Natural killer cell treated with Interleukin-12 subunit alpha and Interleukin-12 subunit beta and Interleukin-15 and Interleukin-18, amount 100 ng/mL, for 72 hours (primary cell): ENCODE data around the gene TMEM60. TPM values are rescaled to one million over a fixed set of nuclear protein-coding genes. Genes with fewer than 3 reads are reported as not detected.

Source experiments
- ATAC-seq, 2 donors: fragments of 150-1000 bp; cut with Tn5 transposase in 1 of 2; sonication (Bioruptor Pico), chemical (Tn5 transposase) in 1 of 2; 2 replicates each; pipeline ENCODE4 v1.10.0; 2021
- DNase-seq: peaks from one replicate; pipeline ENCODE4 v3.0.0; 2022; ENCODE audit warnings: low spot score
- H3K27ac Mint-ChIP-seq, 2 donors: 1 replicate in 1 of 2; 2 replicates in 1 of 2; pipeline ENCODE4 v1.8.0; 2022; ENCODE audit warnings: mixed read lengths in 2 of 2, mild to moderate bottlenecking in 1 of 2, moderate library complexity in 1 of 2
- H3K27me3 Mint-ChIP-seq, 2 donors: 1 replicate in 1 of 2; 2 replicates in 1 of 2; pipeline ENCODE4 v1.8.0; 2022; ENCODE audit warnings: mixed read lengths in 2 of 2
- H3K36me3 Mint-ChIP-seq: one replicate; pipeline ENCODE4 v1.8.0; 2022; ENCODE audit warnings: mixed read lengths
- H3K4me1 Mint-ChIP-seq, 2 donors: 1 replicate in 1 of 2; 2 replicates in 1 of 2; pipeline ENCODE4 v1.8.0; 2022; ENCODE audit warnings: low read depth in 2 of 2, mixed read lengths in 2 of 2, mild to moderate bottlenecking in 1 of 2
- H3K4me3 Mint-ChIP-seq: one replicate; pipeline ENCODE4 v1.8.0; 2022; ENCODE audit warnings: mixed read lengths
- H3K9me3 Mint-ChIP-seq: 2 replicates; pipeline ENCODE4 v1.8.0; 2022; ENCODE audit warnings: mixed read lengths
- total RNA-seq, 2 donors: library from RNA; stranded (reverse); gene quantifications; one replicate each; pipeline ENCODE4 v1.2.3, GENCODE V29; 2022

The TMEM60 gene
- total RNA-seq, 2 donors from 2014 or later = 6.7 to 8.8 TPM

DNA sequence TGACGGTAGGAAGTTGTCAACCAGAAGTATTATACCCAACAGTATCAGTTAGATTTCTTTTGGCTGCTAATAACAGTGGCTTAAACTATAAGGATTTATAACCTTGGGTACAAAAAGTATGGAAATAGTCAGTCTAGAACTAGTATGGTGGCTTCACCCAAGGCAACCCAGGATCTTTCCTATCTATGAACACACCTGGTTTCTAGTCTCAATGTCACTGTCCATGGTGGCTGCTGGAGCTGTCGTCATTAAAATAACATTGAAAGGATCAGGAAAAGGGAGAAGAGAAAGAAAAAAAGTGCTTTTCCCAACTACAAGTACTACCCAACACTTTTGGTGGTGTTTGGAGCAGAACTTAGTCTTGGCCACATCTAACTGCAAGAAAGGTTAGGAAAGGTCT, 28.1 kb upstream of the TMEM60 start:
- H3K9me3 Mint-ChIP-seq = peaks cover 6% of the 10 kb centered on the region

DNA sequence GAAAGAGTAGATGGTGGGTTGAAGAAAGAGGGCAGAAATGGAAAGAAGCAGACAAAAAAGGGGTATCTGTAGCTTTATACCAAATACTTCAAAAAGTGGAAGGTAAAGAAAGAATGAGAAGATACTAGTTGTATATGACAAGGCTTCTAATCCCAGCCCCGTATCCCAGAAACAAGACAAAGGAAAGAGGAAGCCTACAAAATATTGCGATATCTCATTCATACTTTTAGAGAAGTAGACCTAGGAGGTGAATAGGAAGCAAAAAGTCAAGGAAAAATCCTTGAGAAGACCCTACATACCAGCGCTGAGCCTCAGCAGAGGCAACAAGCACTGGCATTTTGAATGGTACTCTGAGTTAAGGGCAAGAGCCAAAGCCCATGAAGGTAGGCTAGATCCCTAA, 26.9 kb upstream of the TMEM60 start:
- Mint-ChIP-seq H3K36me3 (peaks cover 32% of the 10 kb centered on the region), H3K4me1 (peaks cover 16 to 17% of the 10 kb centered on the region in 2 donors), H3K4me3 (no peak overlapping the region), H3K27ac (no peak overlapping the region), H3K9me3 (peaks cover 10% of the 10 kb centered on the region), H3K27me3 (no peaks in the 10 kb centered on the region)
- ATAC-seq (no peak), DNase-seq (no peak)

More for the DNA sequence above, 28.1 kb upstream of the TMEM60 start:
- DNase-seq (no peak), ATAC-seq (no peak)
- H3K4me1 Mint-ChIP-seq = peaks cover 16 to 17% of the 10 kb centered on the region in 2 donors
- H3K27me3 Mint-ChIP-seq = no peaks in the 10 kb centered on the region
- H3K4me3 Mint-ChIP-seq = no peak overlapping the region
- H3K36me3 Mint-ChIP-seq = peaks cover 20% of the 10 kb centered on the region
- no peak overlapping the region for H3K27ac Mint-ChIP-seq

DNA sequence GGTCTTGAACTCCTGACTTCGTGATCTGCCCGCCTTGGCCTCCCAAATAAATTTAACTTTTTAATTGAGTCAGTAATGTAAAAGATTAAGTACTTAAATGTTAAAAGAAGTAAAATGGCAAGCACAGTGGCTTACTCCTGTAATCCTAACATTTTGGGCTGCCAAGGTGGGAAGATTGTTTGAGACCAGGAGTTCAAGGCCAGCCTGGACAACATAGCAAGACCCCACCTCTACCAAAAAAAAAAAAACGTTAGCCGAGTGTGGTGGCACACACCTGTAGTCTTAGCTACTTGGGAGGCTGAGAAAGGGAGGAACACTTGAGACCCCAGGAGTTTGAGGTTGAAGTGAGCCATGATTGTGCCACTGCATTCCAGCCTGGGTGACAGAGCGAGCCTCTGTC, 26.4 kb upstream of the TMEM60 start:
- no peak for ATAC-seq
- Mint-ChIP-seq H3K36me3 (peaks cover 37% of the 10 kb centered on the region), H3K4me3 (no peak overlapping the region), H3K4me1 (peaks cover 16 to 17% of the 10 kb centered on the region in 2 donors), H3K9me3 (peaks cover 12% of the 10 kb centered on the region), H3K27ac (no peak overlapping the region), H3K27me3 (no peaks in the 10 kb centered on the region)
- no peak for DNase-seq

GRCh38 chr7:77823787-77824186, 25.6 kb upstream of the TMEM60 start:
- Mint-ChIP-seq H3K27ac (peak overlapping the region in 1 of 2 donors; percentile 19), H3K27me3 (no peaks in the 10 kb centered on the region), H3K4me3 (no peak overlapping the region), H3K4me1 (peaks cover 16 to 17% of the 10 kb centered on the region in 2 donors), H3K9me3 (peaks cover 17% of the 10 kb centered on the region), H3K36me3 (peaks cover 45% of the 10 kb centered on the region)
- ATAC-seq (no peak), DNase-seq (no peak)

GRCh38 chr7:77822269-77822668, 24.0 kb upstream of the TMEM60 start:
- Mint-ChIP-seq H3K4me1 (peaks cover 16 to 18% of the 10 kb centered on the region in 2 donors), H3K27ac (no peak overlapping the region), H3K36me3 (peaks cover 55% of the 10 kb centered on the region), H3K9me3 (peaks cover 18% of the 10 kb centered on the region), H3K27me3 (no peaks in the 10 kb centered on the region), H3K4me3 (no peak overlapping the region)
- DNase-seq (no peak), ATAC-seq (no peak)

GRCh38 chr7:77820967-77821366, 22.7 kb upstream of the TMEM60 start:
- no peaks in the 10 kb centered on the region for H3K27me3 Mint-ChIP-seq
- DNase-seq (no peak), ATAC-seq (no peak)
- no peak overlapping the region for H3K4me3 Mint-ChIP-seq
- peaks cover 64% of the 10 kb centered on the region for H3K36me3 Mint-ChIP-seq
- H3K27ac Mint-ChIP-seq = no peak overlapping the region
- peaks cover 22% of the 10 kb centered on the region for H3K9me3 Mint-ChIP-seq
- H3K4me1 Mint-ChIP-seq = peaks cover 8 to 25% of the 10 kb centered on the region in 2 donors

DNA sequence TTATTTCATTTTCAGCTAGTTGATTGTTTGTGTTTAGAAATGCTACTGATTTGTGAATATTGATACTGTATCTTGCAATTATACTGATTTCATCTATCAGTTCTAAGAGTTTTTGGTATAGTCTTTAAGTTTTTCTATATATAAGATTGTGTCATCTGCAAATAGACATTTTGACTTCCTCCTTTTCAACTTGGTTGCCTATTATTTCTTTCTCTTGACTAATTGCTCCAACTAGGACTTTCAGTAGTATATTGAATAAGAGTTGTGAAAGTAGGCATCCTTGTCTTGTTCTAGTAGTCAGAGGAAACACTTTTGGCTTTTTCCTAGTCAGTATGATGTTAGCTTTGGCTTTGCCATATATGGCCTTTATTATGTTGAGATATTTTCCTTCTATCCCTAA, 20.8 kb upstream of the TMEM60 start:
- Mint-ChIP-seq H3K27ac (no peak overlapping the region), H3K9me3 (peaks cover 16% of the 10 kb centered on the region)

DNA sequence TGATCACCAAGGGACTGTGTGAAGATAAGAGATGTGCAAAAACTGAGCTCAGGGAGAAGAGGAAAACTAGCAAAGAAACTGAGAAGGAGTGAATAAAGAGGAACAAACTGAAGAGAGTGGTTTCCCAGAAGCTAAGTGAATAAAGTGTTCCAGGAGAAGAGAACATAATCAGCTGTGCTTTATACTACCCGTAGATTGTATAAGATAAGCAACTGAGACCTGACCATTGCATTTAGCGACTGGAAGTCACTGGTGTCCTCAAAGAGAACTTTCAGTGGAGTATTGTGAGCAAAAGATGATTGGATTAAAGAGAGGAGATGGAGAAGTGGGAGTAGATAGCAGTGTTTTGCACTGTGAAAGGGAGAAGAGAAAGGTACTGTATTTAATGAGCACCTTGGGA, 14.9 kb upstream of the TMEM60 start:
- ATAC-seq = no peak
- H3K27me3 Mint-ChIP-seq = no peaks in the 10 kb centered on the region
- H3K36me3 Mint-ChIP-seq = peaks cover 18% of the 10 kb centered on the region
- H3K9me3 Mint-ChIP-seq = peaks cover 9% of the 10 kb centered on the region
- H3K4me3 Mint-ChIP-seq = peak overlapping the region; percentile 1
- H3K27ac Mint-ChIP-seq = no peak overlapping the region
- peaks cover 28 to 29% of the 10 kb centered on the region in 2 donors for H3K4me1 Mint-ChIP-seq
- DNase-seq = no peak

More for the DNA sequence above, 20.8 kb upstream of the TMEM60 start:
- Mint-ChIP-seq H3K4me3 (no peak overlapping the region), H3K36me3 (peaks cover 57% of the 10 kb centered on the region), H3K27me3 (no peaks in the 10 kb centered on the region), H3K4me1 (peaks cover 11 to 25% of the 10 kb centered on the region in 2 donors)
- ATAC-seq (no peak), DNase-seq (no peak)

DNA sequence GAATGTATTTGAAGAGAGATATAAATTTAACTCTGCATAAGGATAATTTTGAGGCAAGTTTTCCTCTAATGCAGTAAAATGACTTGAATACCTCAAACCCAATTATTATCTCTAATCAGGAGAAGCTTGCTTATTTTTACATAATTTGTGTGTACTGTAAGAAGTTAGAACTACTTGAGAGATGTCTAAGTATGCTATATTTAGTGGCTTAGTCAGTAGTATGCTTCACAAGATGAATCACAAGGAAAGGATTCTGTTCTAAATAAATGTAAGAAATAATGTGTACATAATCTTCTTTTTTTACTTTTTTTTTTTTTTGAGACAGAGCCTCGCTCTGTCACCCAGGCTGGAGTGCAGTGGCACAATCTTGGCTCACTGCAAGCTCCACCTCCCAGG, 14.1 kb upstream of the TMEM60 start:
- Mint-ChIP-seq H3K4me3 (no peak overlapping the region), H3K36me3 (peaks cover 23% of the 10 kb centered on the region), H3K27ac (no peak overlapping the region), H3K4me1 (peaks cover 28 to 29% of the 10 kb centered on the region in 2 donors), H3K9me3 (peaks cover 8% of the 10 kb centered on the region), H3K27me3 (no peaks in the 10 kb centered on the region)
- DNase-seq = no peak
- ATAC-seq = no peak

DNA sequence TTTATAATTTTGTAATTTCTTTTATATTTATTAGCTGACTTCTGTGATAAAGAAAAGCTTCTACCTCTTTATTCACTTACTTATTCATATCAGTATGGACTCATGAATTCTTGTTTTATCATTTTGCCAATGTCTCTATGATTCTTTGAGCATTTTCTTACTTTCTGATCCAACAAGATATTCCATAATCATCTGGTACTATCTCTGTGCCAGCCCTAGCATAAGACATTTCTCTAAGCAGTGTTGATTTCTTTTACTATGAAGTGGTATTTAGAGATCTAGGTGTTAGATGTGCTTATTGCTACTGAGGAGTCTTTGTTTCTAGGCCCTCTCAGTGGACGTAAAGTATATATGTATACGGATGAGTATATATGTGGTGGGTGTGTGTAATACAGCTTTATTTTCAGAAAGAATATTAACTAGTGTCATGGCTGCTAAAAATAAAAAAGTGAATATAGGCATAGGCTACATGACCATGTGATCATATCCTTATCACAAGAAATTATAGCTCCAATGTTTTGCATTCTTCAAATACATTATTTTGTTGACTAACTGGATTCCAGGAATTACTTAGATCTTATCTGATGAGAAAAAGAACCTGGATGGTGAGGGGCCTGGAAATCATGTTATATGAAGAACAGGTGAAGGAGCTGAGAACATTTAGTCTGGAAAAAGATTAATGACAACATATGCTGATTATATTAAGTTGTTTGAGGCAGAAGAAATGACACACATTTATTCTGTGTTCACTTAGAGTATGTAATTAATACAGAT, 13.5 kb upstream of the TMEM60 start:
- peaks cover 6% of the 10 kb centered on the region for H3K9me3 Mint-ChIP-seq
- DNase-seq (no peak), ATAC-seq (no peak)
- H3K27me3 Mint-ChIP-seq = no peaks in the 10 kb centered on the region
- peaks cover 24 to 29% of the 10 kb centered on the region in 2 donors for H3K4me1 Mint-ChIP-seq
- no peak overlapping the region for H3K27ac Mint-ChIP-seq
- peaks cover 23% of the 10 kb centered on the region for H3K36me3 Mint-ChIP-seq
- no peak overlapping the region for H3K4me3 Mint-ChIP-seq

DNA sequence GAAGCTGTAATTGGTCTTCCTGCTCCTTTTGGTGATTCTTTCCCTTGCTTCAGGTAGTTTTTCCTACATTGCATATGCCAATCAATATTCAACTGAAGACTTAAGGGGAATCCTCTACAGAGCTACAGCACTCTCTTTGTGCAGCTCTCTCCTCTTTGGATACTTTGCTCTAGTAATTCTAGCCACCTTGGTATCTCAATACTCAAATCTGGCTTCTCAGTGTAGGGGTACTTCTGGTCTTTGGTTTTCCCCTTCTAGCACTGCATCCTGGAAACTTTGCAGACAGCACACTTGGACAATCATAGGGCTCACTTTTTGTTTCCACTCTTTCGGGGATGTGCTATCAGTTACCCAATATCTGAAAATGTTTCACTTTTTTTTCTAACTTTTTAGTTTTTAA, 10.3 kb upstream of the TMEM60 start:
- Mint-ChIP-seq H3K4me3 (no peak overlapping the region), H3K4me1 (peaks cover 20 to 42% of the 10 kb centered on the region in 2 donors), H3K27me3 (no peaks in the 10 kb centered on the region), H3K27ac (no peak overlapping the region), H3K9me3 (peaks cover 9% of the 10 kb centered on the region), H3K36me3 (peaks cover 32% of the 10 kb centered on the region)
- no peak for DNase-seq
- no peak for ATAC-seq

DNA sequence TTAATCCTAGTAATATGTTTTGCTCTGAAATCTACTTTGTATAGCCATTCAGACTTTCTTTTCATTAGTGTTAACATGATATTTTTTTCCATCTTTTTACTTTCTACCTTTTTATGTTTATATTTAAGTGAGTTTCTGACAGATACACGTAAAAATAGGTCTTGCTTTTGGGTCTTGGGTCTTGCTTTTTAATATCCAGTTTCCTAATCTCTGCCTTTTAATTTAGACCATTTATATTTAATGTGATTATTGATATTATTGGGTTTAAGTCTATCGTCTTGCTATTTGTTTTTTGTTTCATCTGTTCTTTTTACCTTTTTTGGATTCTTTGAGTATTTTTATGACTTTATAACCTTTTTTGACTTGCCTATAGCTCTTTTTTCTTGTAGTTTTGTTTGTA, 8.2 kb upstream of the TMEM60 start:
- peaks cover 9% of the 10 kb centered on the region for H3K9me3 Mint-ChIP-seq
- H3K4me1 Mint-ChIP-seq = peaks cover 20 to 43% of the 10 kb centered on the region in 2 donors
- H3K27ac Mint-ChIP-seq = no peak overlapping the region
- no peaks in the 10 kb centered on the region for H3K27me3 Mint-ChIP-seq
- H3K4me3 Mint-ChIP-seq = no peak overlapping the region
- no peak for DNase-seq
- peaks cover 32% of the 10 kb centered on the region for H3K36me3 Mint-ChIP-seq
- ATAC-seq = no peak

DNA sequence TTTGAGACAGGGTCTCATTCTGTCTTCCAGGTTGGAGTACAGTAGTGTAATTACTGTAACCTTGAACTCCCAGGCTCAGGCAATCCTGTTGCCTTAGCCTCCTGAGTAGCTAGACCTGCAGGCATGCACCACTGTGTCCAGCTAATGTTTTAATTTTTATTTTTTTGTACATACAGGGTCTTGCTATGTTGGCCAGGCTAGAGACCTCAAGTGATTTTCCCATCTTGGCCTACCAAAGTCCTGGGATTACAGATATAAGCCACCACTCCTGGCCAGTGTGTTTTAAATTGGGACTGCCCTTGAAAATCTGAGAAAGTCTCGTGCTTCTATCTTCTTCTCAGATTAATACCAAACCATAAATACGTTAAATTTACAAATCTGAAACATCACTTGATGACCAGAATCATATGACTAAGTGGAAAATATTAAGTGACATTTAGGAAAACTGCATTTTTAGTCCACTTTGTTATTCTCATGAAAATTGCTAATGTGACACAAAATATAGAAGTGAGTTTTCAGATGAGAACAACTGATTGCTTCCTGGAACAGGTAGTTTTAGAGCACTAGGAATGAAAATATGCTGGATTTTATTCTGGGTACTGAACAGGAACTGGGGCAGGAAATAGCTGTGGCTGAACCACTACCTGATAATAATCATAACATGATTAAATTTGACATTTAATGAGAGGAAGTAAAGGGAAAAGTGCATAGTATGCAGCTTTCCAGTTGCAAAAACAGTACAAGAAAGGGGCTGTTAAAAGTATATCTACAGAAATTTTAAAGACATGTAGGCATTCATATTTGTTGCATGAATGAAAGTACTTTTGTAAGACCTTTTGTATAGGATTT, 4.5 kb upstream of the TMEM60 start:
- DNase-seq = no peak
- H3K36me3 Mint-ChIP-seq = peaks cover 22% of the 10 kb centered on the region

DNA sequence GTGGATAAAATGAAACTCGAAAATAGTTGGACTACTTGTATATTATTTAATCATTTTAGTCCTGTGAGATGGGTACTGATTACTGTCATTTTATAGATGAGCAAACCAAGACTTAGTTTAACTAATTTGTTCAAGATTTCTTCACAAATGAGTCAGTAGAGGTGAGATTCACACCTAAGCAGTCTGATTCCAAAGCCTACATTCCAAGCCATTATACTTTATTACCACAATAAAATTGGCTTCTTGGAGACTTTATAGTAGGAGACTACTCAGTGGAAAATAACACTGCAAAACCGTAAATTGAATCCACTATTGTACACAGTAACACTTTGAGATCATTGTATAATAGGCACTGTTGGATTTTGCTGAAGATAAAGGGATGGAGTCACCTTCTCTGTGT, 2.5 kb upstream of the TMEM60 start:
- Mint-ChIP-seq H3K27me3 (no peaks in the 10 kb centered on the region), H3K36me3 (peaks cover 5% of the 10 kb centered on the region), H3K27ac (peak overlapping the region in 1 of 2 donors; percentile 13), H3K4me3 (peak overlapping the region; percentile 92), H3K4me1 (peaks cover 39 to 70% of the 10 kb centered on the region in 2 donors), H3K9me3 (no peaks in the 10 kb centered on the region)
- ATAC-seq (no peak), DNase-seq (no peak)

More for the DNA sequence above, 4.5 kb upstream of the TMEM60 start:
- peaks cover 4% of the 10 kb centered on the region for H3K9me3 Mint-ChIP-seq
- peak overlapping the region in 1 of 2 donors; percentile 67 for H3K27ac Mint-ChIP-seq
- H3K4me1 Mint-ChIP-seq = peaks cover 26 to 55% of the 10 kb centered on the region in 2 donors
- H3K27me3 Mint-ChIP-seq = no peaks in the 10 kb centered on the region
- ATAC-seq = no peak
- peak overlapping the region; percentile 53 for H3K4me3 Mint-ChIP-seq
